Neural cell (in vitro differentiated cells): ENCODE results near the gene SIRT3.

ENCODE experiments used
- CTCF ChIP-seq: fragments of 450-650 bp; IDR thresholded peaks from 2 replicates; pipeline ENCODE4 v1.5.1; 2014; ENCODE audit warnings: antibody characterized with exemption, mild to moderate bottlenecking, moderate library complexity; ENCODE audit not compliant: poor library complexity, severe bottlenecking
- RAD21 ChIP-seq: fragments of 450-650 bp; conservative IDR thresholded peaks from 2 replicates; pipeline ENCODE4 v1.6.1; 2014; ENCODE audit warnings: antibody characterized with exemption, mild to moderate bottlenecking, moderate library complexity
- SMC3 ChIP-seq: fragments of 450-650 bp; conservative IDR thresholded peaks from 2 replicates; pipeline ENCODE4 v1.6.1; 2014; ENCODE audit warnings: antibody characterized with exemption, mild to moderate bottlenecking, moderate library complexity; ENCODE audit not compliant: poor library complexity
- TAF1 ChIP-seq: IDR thresholded peaks from 2 replicates; pipeline ENCODE4 v1.6.1; 2012; ENCODE audit warnings: low read depth

- TF ChIP-seq SMC3 (no peak), CTCF (no peak), TAF1 (no peak), RAD21 (no peak)
Measured at GRCh38 chr11:198236-198806, 37.8 kb downstream of the SIRT3 start.
